HepG2 (cell line): ENCODE data around the gene UMPS. TPM values are rescaled to one million over a fixed set of nuclear protein-coding genes. Genes with fewer than 3 reads are reported as not detected.

Source experiments
- CC2D1A ChIP-seq: sonication (generic); formaldehyde crosslinking; IDR thresholded peaks from 2 replicates; pipeline ENCODE4 v1.8.1; 2023; ENCODE audit warnings: mild to moderate bottlenecking, missing genetic modification reagents
- FOXP4 ChIP-seq: sonication (generic); formaldehyde crosslinking; IDR thresholded peaks from 2 replicates; pipeline ENCODE4 v1.4.0; 2020; ENCODE audit warnings: missing genetic modification reagents
- GLMP ChIP-seq: sonication (generic); formaldehyde crosslinking; IDR thresholded peaks from 2 replicates; pipeline ENCODE4 v1.9.0; 2021; ENCODE audit warnings: missing genetic modification reagents, mild to moderate bottlenecking, borderline replicate concordance
- MED1 ChIP-seq: sonication (generic); formaldehyde crosslinking; IDR thresholded peaks from 2 replicates; pipeline ENCODE4 v1.4.0; 2020; ENCODE audit warnings: missing genetic modification reagents
- NFAT5 ChIP-seq: sonication (generic); formaldehyde crosslinking; IDR thresholded peaks from 2 replicates; pipeline ENCODE4 v1.4.0; 2020; ENCODE audit warnings: missing genetic modification reagents
- TOE1 ChIP-seq: sonication (generic); formaldehyde crosslinking; IDR thresholded peaks from 2 replicates; pipeline ENCODE4 v1.4.0; 2020; ENCODE audit warnings: mild to moderate bottlenecking, missing genetic modification reagents
- ZNF124 ChIP-seq: sonication (generic); formaldehyde crosslinking; IDR thresholded peaks from 2 replicates; pipeline ENCODE4 v1.4.0; 2020; ENCODE audit warnings: missing genetic modification reagents
- ZNF34 ChIP-seq: sonication (generic); formaldehyde crosslinking; IDR thresholded peaks from 2 replicates; pipeline ENCODE4 v1.4.0; 2020; ENCODE audit warnings: mild to moderate bottlenecking, missing genetic modification reagents, borderline replicate concordance
- ZNF598 ChIP-seq: sonication (generic); formaldehyde crosslinking; IDR thresholded peaks from 2 replicates; pipeline ENCODE4 v1.5.1; 2020; ENCODE audit warnings: mild to moderate bottlenecking, missing genetic modification reagents, borderline replicate concordance
- ZNF713 ChIP-seq: sonication (generic); formaldehyde crosslinking; IDR thresholded peaks from 2 replicates; pipeline ENCODE4 v1.4.0; 2020; ENCODE audit warnings: mild to moderate bottlenecking, missing genetic modification reagents
- polyA plus RNA-seq, 8 experiments: library from polyadenylated mRNA; depleted of rRNA in 3 of 8; stranded (reverse) in 7 of 8; unstranded in 1 of 8; fragments of >200 nt; fragmentation: Illumina TruSeq in 4 of 8; extraction: Trizol in 4 of 8; gene quantifications; 2 replicates each; pipeline versions ENCODE4 v1.2.1 to v1.2.3, GENCODE V29; 2011 to 2016; ENCODE audit warnings: low read depth in 4 of 8, missing spikeins in 1 of 8, mixed read lengths in 1 of 8; ENCODE audit not compliant: insufficient read depth in 1 of 8
- total RNA-seq, 5 experiments: library from RNA; depleted of rRNA; stranded (reverse); fragments of >200 nt; fragmentation: Illumina TruSeq; extraction: Trizol; gene quantifications; 2 replicates each; pipeline ENCODE4 v1.2.3, GENCODE V29; 2016; ENCODE audit warnings: low read depth in 1 of 5
- TF ChIP-seq, protein P1 (sequence below): sonication (generic); formaldehyde crosslinking; IDR thresholded peaks from 2 replicates; pipeline ENCODE4 v1.4.0; 2020; ENCODE audit warnings: missing genetic modification reagents
- TF ChIP-seq, protein P2 (sequence below): IDR thresholded peaks from 2 replicates; pipeline ENCODE4 v1.6.1; 2016; ENCODE audit warnings: mild to moderate bottlenecking, missing biosample characterization, missing genetic modification reagents
- TF ChIP-seq, protein P3 (sequence below): IDR thresholded peaks from 2 replicates; pipeline ENCODE4 v1.6.1; 2016; ENCODE audit warnings: missing compliant biosample characterization, missing genetic modification reagents, borderline replicate concordance

UMPS gene
- total and polyA plus RNA-seq, 2 of the 13 experiments (the other 11 are each of a cell fraction or from before 2014, with no cell fraction given): 52.7 to 74.2 TPM

DNA sequence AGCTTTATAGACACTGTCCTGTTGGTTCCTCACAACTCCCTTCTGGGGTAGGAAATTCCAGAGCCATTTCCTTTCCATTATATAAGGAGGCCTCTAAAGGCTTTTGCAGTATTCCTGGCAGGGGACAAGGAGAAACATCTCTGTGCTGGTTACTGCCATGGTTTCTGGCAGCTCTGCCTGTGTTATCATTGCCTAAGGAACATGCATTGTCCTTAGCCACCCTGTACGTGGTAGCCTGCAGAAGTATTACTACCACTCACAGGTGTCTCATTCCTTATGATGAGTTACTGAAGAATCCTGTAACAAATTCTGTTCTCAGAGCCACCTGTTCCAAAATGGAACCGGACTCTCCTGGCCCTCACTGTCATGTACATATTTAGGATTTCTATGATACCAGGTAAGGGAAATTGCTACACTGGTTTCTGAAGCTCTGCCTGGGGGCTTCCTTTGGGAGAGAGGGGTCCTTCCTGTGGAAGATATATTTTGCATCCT, 58.0 kb downstream of the UMPS start (continued):
- TF ChIP-seq, protein P1, sequence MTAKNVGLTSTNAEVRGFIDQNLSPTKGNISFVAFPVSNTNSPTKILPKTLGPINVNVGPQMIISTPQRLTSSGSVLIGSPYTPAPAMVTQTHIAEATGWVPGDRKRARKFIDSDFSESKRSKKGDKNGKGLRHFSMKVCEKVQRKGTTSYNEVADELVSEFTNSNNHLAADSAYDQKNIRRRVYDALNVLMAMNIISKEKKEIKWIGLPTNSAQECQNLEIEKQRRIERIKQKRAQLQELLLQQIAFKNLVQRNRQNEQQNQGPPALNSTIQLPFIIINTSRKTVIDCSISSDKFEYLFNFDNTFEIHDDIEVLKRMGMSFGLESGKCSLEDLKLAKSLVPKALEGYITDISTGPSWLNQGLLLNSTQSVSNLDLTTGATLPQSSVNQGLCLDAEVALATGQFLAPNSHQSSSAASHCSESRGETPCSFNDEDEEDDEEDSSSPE: no peak
- no peak for TF ChIP-seq GLMP (CRISPR knock-in tag)
- TF ChIP-seq, protein P2, sequence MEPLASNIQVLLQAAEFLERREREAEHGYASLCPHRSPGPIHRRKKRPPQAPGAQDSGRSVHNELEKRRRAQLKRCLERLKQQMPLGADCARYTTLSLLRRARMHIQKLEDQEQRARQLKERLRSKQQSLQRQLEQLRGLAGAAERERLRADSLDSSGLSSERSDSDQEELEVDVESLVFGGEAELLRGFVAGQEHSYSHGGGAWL (CRISPR knock-in tag): no peak
- TF ChIP-seq ZNF34 (CRISPR knock-in tag): no peak
- TF ChIP-seq CC2D1A (CRISPR knock-in tag): no peak
- no peak for TF ChIP-seq TOE1 (CRISPR knock-in tag)
- TF ChIP-seq FOXP4 (CRISPR knock-in tag): no peak
- no peak for TF ChIP-seq ZNF598 (CRISPR knock-in tag)
- no peak for TF ChIP-seq NFAT5
- TF ChIP-seq, protein P3, sequence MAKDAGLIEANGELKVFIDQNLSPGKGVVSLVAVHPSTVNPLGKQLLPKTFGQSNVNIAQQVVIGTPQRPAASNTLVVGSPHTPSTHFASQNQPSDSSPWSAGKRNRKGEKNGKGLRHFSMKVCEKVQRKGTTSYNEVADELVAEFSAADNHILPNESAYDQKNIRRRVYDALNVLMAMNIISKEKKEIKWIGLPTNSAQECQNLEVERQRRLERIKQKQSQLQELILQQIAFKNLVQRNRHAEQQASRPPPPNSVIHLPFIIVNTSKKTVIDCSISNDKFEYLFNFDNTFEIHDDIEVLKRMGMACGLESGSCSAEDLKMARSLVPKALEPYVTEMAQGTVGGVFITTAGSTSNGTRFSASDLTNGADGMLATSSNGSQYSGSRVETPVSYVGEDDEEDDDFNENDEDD (CRISPR knock-in tag): no peak
- TF ChIP-seq ZNF713 (CRISPR knock-in tag): no peak
- no peak for TF ChIP-seq MED1 (CRISPR knock-in tag)
- no peak for TF ChIP-seq ZNF124
